Suppressor macrophage (primary cell): ENCODE data around the gene TUBB1.
"Not testable (repeated sequence)": the region's sequence is repeated elsewhere in the genome, so short reads cannot be mapped to it uniquely, and the experiment has no call there.

ENCODE experiments used
- DNase-seq, 4 experiments: peaks; one replicate each; pipeline ENCODE4 v3.0.0-alpha.2; 2020 to 2022

Gene TUBB1

DNA sequence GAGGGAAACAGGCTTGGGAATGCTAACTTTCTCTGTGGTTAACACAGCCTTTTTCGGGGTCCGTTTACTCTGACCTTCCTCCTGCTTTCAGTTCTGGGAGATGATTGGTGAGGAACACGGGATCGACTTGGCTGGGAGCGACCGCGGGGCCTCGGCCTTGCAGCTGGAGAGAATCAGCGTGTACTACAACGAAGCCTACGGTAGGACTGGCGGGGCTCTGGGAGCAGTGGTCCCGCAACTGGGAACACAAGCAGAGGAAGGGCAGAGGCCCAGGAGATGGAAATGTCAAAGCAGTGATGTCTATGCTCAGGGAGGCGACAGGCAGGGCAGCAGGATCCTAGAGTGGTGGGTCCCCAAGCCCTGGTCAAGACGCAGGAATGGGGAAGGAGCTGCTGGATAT is 3.5 kb downstream of the TUBB1 start:
- no peak for DNase-seq

DNA sequence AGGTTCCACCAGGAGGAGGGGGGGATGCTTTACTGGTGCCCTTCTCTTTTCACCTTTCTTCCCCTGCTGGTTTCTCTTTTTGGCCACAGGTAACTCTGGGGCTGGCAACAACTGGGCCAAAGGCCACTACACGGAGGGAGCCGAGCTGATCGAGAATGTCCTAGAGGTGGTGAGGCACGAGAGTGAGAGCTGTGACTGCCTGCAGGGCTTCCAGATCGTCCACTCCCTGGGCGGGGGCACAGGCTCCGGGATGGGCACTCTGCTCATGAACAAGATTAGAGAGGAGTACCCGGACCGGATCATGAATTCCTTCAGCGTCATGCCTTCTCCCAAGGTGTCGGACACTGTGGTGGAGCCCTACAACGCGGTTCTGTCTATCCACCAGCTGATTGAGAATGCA is 4.4 kb downstream of the TUBB1 start:
- DNase-seq: no peak

DNA sequence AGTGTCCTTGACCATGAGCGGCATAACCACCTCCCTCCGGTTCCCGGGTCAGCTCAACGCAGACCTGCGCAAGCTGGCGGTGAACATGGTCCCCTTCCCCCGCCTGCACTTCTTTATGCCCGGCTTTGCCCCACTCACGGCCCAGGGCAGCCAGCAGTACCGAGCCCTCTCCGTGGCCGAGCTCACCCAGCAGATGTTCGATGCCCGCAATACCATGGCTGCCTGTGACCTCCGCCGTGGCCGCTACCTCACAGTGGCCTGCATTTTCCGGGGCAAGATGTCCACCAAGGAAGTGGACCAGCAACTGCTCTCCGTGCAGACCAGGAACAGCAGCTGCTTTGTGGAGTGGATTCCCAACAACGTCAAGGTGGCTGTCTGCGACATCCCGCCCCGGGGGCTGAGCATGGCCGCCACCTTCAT is 4.9 kb downstream of the TUBB1 start:
- DNase-seq: no peak

DNA sequence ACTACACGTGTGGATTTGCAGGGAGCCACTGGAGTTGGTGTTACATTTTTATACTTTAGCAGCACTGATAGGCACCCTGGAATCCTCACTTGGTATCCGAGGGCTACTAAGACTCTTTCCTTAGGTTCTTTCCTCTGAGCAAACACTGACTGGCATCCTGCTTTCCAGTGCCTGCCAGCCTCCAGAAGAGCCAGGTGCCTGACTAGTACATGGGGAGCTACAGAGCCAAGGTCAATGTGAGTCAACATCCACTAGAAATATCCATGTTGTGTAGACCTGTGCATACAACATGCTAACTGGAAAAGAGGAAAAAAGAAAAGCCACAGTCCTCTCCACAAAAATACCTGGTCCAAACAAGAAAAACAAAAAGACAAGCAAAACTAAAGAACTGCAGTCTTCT is 5.9 kb downstream of the TUBB1 start:
- DNase-seq: no peak

DNA sequence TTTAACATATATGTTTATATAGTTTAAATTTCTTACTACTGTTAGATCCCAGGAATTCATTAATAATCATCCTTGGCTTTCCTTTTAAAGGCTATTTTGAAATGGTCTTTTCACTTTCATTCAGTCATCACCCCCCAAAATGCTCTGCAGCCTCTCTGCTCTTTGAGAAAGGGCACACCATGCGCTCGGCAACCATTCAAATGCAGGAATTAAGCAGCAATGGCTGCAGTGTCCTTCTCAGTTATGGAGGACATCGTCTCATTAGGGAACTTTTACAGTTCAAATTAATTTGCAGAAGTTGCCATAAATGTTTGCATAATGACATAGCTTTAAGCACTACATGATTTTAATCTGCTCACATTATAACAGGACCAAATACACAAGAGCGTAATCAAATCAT is 6.3 kb downstream of the TUBB1 start:
- no peak for DNase-seq

DNA sequence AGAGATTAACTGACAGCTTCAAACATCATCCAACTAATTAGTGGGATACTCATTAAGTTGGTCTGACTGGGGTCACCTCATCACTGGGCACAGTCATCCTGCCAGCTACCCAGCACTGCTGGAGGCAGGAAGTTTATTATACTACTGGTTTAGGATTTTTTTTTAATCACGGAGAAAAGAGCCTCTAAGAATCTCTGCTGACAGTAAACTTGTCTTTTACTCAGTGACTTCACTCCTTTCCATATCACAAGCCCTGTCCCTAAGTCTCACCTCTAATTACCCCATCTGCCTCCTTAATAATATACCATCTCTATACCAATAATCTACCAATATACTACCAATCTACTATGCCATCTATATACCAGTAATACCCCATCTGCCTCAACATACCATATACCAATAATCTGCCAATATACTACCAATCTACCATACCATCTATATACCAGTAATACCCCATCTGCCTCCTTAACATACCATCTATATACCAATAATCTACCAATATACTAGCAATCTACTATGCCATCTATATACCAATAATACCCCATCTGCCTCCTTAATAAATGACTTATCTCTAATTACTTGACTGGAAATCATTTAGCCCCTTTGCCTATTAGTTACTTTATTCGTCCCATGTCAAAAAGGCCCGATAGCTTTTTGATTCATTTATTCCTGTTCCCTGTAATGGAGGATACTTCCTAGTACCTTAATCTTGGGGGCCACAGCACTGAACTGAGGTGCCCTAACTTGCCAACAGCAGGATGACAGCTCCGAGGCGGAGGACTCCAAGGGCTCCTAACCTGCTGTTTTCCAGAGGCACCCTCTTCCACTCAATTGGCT is 7.9 kb downstream of the TUBB1 start:
- DNase-seq: no peak

DNA sequence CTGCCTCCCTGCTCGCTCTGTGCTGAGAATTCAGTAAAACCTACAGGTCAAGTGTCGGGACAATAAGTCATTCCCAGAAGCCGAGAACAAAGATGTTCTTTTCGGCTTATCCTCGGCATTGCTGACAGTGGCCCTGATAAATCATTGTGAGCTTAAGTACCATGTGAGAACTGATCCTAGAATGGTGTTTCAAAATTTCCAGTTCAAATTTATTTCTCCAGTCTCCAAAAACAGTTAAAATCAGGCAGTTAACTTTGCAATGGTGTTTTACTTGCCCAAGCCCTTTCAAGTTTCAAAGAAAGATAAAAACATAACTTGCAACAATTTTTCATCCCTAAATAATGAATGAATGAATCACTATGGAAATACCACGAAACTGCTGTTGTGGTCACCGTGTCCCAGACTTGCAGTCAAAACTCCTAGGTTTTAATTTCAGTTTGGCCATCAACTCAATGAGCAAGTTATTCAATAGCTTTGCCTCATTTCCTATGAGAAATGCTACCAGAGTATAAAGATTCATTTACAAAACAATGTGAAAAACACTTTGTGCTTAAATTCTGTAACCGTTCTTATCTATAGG is 8.6 kb downstream of the TUBB1 start:
- no peak for DNase-seq

DNA sequence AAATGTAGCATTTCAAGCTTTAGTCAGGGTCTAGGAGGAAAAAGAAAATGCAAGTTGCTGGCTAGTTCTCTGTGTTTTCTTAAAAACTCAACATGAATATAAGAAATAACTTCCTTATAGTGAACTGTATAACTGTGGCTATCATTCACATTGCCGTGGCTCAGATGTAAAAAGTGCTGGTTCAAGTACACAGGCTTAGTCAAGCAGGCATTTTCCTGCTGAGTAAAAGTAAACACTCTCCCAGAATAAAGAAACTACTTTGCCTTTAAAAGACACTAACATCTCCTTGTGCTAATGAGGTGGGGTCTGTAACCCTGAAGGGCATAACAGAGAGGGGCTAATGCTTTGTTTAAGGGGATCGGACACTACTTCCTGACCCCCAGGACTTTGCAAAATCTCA is 9.6 kb downstream of the TUBB1 start:
- no peak for DNase-seq

DNA sequence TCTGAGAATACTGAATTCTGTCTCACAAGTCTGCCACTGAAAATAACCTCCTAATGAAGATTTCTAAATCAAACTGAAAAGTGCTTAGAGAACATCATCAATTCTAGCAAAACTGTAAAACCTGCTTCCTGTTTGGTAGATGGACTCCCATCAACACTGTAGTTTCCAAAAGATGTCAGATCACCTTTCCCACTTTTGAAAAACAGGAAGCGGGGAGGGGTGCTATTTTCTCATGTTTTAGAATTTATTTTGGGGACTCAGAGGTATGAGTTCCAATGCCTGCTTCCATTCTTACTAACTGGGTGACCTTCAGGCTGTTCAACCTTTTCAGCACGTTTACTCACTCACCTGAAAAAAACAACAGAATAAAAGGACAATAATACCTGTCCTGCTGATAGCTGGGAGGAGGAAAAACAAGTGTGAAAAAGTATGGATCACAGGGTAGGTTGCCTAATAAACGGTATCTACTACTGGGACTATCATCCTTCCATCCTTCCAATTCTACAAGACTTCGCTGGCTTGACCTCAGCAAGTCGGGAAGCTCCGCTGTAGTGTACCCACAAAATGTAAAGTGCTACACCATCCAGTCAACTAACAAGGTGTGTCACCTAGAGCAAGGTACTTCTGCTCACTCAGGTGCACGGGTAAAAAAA is 11.8 kb downstream of the TUBB1 start:
- no peak for DNase-seq

DNA sequence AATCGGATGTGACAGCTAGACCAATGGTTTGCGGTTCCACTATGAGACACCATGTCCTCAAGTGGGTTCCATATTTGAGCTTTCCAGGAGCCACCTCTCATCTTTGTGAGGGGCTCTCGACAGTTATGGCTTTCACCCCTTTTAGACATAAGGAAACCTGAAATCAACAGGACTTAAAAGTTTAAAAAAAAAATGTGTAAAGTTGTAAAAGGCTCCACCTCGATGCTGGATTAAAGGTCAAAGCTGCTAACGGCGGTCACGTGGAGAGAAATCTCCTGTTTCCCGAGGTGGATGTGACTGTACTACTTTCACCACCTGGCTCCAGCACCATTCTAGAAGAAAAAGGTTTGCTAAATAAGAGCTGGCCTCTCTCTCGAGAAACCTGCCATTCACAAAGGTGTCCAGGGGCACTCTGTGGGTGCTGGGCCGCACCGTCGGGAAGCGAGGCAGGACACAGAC is 12.4 kb downstream of the TUBB1 start:
- DNase-seq: no peak

DNA sequence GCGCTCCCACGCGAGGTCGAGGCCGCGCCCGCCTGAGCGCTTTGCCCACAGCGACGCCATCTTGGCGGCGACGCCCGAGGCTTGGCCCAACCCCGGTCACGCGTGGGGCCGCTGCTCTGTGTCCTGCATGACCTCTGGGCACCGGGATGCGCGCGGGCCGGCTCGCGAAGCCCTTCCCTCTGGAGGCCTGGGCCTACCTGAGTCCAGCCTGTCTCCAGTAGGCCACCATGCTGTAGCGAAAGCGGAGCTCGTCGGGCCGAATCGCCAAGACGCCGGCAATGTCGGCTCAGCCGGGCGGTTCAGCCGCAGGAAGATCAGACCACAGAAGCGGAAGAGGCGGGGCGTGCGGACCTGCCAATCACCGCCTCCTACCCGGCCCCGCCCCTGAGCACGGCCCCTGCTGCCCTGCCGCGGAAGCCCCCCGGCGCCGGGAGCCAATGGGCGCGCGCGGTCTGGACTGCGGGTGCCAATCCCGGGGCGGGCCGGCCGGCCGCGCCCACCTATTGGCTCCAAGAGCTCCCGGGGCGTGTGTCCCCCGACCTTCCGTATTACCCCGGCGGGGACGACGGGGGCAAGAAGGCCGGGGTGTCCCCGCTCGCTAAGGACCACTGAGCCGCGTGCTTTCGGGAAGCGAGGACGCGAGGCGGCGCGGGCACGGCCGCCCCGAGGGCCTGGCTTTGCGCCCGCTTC is 12.9 kb downstream of the TUBB1 start, which contains the start of gene ATP5F1E:
Gene ATP5F1E (minus strand): TSS at position 313 of the 690 bp plus-strand sequence. CDS start 84 bp downstream, at position 229.
- peak; percentile 97 to 99 (median 98) for DNase-seq

DNA sequence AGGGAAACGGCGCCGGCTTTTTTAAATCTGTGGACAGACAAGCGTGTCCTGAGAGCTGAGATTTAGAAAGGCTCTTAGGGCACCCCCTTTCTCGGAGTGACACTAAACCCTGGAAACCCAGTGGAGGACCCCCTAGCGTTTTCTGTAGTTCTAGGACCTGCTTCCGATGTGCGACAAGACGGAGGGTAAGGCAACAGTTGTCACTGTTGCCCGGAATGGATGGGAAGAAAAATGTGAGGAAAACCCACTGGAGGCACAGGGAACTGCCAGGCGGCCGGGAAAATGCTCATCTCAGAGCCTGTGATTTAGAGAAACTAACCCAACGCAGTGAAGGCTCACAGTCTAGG is 13.5 kb downstream of the TUBB1 start:
- DNase-seq: peak in 1 of 4 experiments; percentile 51

DNA sequence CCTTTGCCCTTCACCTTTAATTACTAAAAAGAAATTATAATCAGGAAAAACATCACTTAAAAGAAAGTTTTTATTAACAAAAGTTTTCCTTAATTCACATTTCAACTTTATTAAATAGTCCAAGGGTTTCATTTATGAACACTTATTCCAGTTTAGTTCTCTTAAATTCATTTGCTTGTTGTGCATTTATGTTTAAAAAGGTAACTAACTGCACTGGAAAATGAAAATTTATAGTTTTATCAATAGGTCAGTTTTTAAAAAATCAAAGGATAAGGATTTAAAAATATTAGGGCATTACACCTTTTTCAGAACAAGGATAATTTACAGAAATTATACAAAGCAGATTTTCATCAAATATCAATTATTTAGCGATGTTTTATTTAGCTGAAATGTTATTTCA is 13.9 kb downstream of the TUBB1 start:
- DNase-seq: no peak

DNA sequence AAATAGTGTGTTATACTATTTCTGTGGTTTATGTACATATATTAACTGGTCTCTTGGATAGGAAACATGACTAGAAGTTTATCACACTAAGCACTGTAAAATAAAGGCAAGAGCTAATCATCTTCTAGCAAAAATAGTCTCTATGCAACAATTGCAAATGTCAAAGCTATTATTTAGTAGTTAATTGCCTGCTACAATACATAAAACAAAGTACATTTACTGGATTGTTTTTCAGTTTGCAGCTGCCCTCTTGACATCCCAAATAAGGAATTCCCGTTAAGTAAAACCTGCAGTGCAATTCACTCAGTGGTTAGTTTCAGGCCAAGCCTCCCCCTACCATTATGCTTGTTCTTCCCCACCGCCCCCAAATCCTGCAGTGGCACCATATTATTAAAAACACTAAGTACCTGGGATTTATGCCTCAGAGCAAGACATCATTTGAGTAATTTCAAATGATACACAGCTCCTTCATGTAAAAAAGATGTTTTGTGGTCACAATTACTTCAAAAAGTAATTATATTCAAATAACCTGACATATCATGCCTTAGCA is 14.5 kb downstream of the TUBB1 start:
- no peak for DNase-seq

DNA sequence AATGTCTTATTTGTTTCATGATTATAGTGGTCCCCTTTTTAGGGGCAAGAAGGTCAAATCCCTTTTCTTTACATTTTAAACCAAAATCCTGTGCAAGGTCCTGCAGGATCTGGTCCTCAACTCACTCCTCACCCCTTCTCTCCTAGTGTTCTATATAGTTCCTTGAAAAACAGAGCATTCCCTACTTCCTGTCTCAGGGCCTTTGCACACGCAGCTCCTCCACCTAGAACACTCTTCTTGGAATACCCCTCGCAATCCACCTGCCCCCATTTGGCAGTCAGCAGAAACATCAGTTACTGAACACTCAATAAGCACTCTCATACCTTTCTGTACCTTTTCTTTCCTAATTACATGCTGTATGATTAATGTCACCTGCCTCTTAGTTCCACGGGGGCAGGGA is 16.2 kb downstream of the TUBB1 start:
- no peak for DNase-seq

DNA sequence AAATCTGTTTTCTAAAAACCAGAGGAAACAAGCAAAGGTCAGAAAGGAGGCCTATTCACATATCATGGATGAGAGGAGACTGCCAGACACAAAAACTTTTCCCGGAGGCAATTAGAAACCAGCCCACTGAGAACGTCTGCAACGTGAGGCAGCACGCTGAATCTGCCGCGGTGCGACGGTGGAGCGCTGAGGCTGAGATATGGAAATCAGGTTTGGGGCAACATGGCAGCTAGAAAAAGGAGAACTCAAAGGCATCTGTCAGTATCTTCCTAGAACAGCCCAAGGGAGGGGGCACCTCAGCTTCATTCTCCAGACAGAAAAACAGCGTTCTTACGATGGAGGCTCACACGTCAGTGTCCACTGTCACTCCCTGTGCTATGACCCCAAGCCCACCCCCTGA is 18.2 kb downstream of the TUBB1 start:
- DNase-seq: no peak

DNA sequence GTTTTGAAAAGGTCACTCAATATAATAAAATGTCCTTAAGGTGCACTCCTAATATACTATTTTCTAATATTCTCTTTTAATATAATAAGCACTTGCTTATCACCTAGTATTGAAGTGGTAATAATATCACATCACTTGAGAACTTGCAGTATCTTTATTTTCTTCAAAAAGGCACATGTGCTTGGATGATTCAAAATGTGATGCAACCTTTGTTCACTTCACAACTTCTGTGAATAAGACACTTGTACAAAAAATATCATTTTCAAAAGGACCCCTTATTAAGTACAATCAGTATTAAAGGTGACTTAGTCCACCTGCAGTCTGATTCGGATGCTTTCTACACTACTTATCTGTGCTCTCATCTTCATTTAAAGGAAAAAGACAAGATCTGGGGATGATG is 20.0 kb downstream of the TUBB1 start:
- peak in 2 of 4 experiments; percentile 29 to 32 for DNase-seq

DNA sequence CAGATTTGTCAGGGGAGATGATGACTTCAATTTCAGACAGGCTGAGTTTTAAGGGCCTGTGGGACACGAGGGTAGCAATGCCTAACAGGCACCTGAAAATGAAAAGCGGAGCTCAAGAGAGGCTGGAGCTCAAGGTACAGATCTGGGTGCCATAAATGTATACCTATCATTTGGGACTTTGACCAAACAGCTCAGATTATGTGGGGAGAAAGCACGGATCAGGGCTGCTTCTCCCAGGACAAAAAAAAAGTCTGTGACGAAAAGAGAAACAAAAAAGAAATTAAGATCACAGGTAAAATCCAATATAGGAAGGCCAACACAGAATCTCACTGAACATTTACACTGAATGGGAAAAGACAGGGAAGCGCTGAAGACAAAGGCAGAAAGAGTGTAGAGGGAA is 21.4 kb downstream of the TUBB1 start:
- no peak for DNase-seq

DNA sequence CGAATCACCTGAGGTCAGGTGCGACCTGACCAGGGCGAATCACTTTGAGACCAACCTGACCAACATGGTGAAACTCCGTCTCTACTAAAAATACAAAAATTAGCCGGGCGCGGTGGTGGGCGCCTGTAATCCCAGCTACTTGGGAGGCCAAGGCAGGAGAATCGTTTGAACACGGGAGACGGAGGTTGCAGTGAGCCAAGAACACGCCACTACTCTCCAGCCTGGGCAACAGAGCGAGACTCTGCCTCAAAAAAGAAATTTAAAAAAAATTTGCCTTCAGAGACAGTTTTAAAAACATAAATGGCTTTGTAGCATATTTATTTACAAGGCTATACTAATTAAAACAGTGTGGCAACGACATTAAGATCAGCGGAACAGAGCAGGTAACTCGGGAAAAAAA is 22.3 kb downstream of the TUBB1 start:
- DNase-seq: not testable (repeated sequence)

DNA sequence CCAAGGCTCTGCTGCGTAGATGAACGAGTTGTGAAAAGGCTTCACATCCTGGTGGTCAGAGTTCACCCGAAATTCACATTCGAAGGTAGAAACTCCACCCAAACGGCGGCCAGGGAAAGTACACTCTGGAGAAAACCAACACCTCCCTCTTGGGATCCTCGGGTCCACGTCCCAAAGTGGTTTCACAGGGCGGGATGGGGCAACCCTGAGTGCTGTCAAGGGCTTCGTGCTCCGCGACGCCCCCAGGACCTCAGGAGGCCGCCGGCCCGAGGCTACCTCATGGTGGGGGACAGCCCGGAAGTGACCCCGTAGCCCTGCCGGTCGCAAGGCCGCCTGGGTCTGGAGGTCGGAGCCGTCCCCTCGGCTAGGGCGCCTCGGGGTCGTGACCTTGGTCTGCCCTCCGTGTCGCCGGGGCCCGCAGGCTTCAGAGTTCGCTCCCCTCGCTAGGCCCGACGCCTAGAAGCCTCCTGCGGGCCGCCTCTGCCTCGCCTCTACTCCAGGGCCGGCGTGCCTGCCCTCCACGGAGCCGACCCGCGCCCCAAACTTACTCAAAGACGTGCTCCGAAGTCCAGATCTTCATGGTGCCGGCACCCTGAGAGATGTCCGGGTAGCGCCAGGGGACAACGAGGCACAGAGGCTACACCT is 23.0 kb downstream of the TUBB1 start, which contains the start of gene PRELID3B:
Gene PRELID3B (minus strand): TSS at position 636 of the 645 bp plus-strand sequence. CDS start 56 bp downstream, at position 580.
- no peak for DNase-seq

DNA sequence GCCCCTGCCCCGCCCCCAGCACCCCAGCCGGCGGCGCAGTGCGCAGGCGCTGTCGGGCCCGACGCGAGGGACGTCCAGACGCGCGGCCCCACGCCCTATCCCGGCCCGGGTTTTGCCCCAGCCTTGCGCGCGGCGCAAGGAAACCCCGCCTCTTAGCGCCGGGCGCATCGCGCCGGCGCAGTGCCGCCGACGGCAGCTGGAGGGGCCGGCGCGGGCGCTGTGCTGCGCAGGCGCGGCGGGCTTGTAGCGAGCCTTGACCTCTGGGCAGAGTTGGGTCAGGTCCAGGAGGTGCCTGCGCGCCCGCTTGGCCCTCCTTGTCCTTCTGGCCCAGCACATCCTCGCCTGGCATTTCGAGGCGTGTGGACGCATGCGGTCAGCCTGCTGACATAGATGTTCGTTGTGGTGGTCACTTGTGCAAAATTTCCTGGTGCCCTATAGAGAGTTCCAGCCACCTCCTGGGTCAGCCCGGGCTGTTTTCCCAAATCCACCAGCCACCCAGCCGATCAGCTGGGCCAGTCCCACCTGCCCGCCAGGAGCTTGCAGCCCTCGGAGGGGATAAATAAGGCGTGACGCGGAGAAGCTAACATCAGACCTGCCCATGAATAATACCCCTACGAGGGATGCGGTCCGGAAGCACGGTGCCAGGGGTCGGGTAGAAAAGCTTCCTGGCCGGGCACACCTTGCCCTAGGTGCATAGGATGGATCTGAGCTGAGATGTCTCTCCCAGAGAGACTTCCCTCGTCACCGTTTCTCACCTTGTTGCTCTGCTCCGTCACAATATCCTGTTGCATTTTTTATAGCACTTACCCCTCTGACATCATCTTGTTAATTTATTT is 23.8 kb downstream of the TUBB1 start:
- DNase-seq: peak; percentile 97 to 99 (median 98)
